Colonic mucosa (tissue), 4 donors: Measurements from ENCODE around the gene ATAD2B. TPM values are rescaled to one million over a fixed set of nuclear protein-coding genes. Genes with fewer than 3 reads are reported as not detected.

Experiments used
- DNase-seq: peaks from one replicate; pipeline ENCODE4 v3.0.0-alpha.2; 2020
- H3K27ac ChIP-seq: fragments of 200-600 bp; one replicate; pipeline ENCODE4 v1.8.0; 2021
- H3K27me3 ChIP-seq: fragments of 200-600 bp; one replicate; pipeline ENCODE4 v1.8.0; 2021
- H3K36me3 ChIP-seq: fragments of 200-600 bp; one replicate; pipeline ENCODE4 v1.8.0; 2021
- H3K4me1 ChIP-seq: fragments of 200-600 bp; one replicate; pipeline ENCODE4 v1.8.0; 2021; ENCODE audit warnings: mild to moderate bottlenecking
- H3K4me3 ChIP-seq: fragments of 200-600 bp; one replicate; pipeline ENCODE4 v1.8.0; 2021
- H3K9ac ChIP-seq, 2 donors: one replicate each; pipeline ENCODE4 v1.7.0; 2013; ENCODE audit warnings: control low read depth in 2 of 2, low read depth in 2 of 2, low read length in 2 of 2
- H3K9me3 ChIP-seq: fragments of 200-600 bp; one replicate; pipeline ENCODE4 v1.8.0; 2021
- CTCF ChIP-seq: fragments of 200-600 bp; IDR thresholded peaks from one replicate; pipeline ENCODE4 v1.8.0; 2022; ENCODE audit warnings: antibody characterized with exemption, mild to moderate bottlenecking
- intact Hi-C: fragments of 100-400 bp; cut with DNase I; formaldehyde crosslinking; loops from one replicate; pipeline ENCODE4 v1.14.1; 2022
- total RNA-seq, 2 donors: library from RNA; stranded (reverse); fragmentation: NEBNext Ultra II Directional in 1 of 2; extraction: Animal tissue kit (Norgen Biotek cat#: 25700) in 1 of 2; gene quantifications; one replicate each; pipeline ENCODE4 v1.2.1, GENCODE V29; 2021
- donor health status: healthy.
- donor health status: DM: no; HTN: no; CAD: no.
- donor health status: DM: no; HTN: no; CAD: no.

Gene ATAD2B
- total RNA-seq, 2 donors from 2014 or later, result 19.2 to 21.7 TPM

GRCh38 chr2:23939987-23940717, 13.2 kb upstream of the ATAD2B start, which contains the start of gene UBXN2A:
Gene UBXN2A, plus strand, starts transcription at chr2:23940463. Its CDS starts 17,852 bp downstream, at chr2:23958315.
- peaks cover 6% of the 10 kb centered on the region for H3K4me1 ChIP-seq
- H3K9ac ChIP-seq, result peak within 1 kb of the TSS; percentile 86 to 90
- peak within 1 kb of the TSS; percentile 74 for H3K4me3 ChIP-seq
- no peaks in the 10 kb centered on the region for H3K9me3 ChIP-seq
- no peaks in the 10 kb centered on the region for H3K27me3 ChIP-seq
- DNase-seq, result peak; percentile 74
- peak within 1 kb of the TSS; percentile 95 for H3K27ac ChIP-seq
- H3K36me3 ChIP-seq, result no peaks in the 10 kb centered on the region
- intact Hi-C loops, result no loop called here
- no peak for TF ChIP-seq CTCF

GRCh38 chr2:23934259-23934658, 7.3 kb upstream of the ATAD2B start:
- Histone ChIP-seq H3K4me3 (no peak overlapping the region), H3K27me3 (no peaks in the 10 kb centered on the region), H3K4me1 (no peaks in the 10 kb centered on the region), H3K9ac (no peak overlapping the region), H3K27ac (no peak overlapping the region), H3K9me3 (no peaks in the 10 kb centered on the region), H3K36me3 (no peaks in the 10 kb centered on the region)
- intact Hi-C loops, result no loop called here
- no peak for DNase-seq
- TF ChIP-seq CTCF, result no peak

- DNase-seq, result peak; percentile 45
- Histone ChIP-seq H3K4me3 (peak overlapping the region; percentile 92), H3K4me1 (peaks cover 8% of the 10 kb centered on the region), H3K27me3 (no peaks in the 10 kb centered on the region), H3K9me3 (no peaks in the 10 kb centered on the region), H3K9ac (peak overlapping the region; percentile 90 to 94), H3K27ac (peak overlapping the region; percentile 99), H3K36me3 (no peaks in the 10 kb centered on the region)
- intact Hi-C loops, result no loop called here
- TF ChIP-seq CTCF, result no peak
Measured at GRCh38 chr2:23926290-23926749, 603 bp downstream of the ATAD2B start.

GRCh38 chr2:23925702-23926289, 1.1 kb downstream of the ATAD2B start:
- H3K9me3 ChIP-seq, result no peaks in the 10 kb centered on the region
- H3K36me3 ChIP-seq, result no peaks in the 10 kb centered on the region
- intact Hi-C loops, result no loop called here
- TF ChIP-seq CTCF, result no peak
- peak overlapping the region; percentile 99 for H3K27ac ChIP-seq
- peak overlapping the region; percentile 92 for H3K4me3 ChIP-seq
- peak; percentile 75 for DNase-seq
- H3K9ac ChIP-seq, result peak overlapping the region; percentile 90 to 94
- peaks cover 8% of the 10 kb centered on the region for H3K4me1 ChIP-seq
- H3K27me3 ChIP-seq, result no peaks in the 10 kb centered on the region

GRCh38 chr2:23924589-23925359, 2.1 kb downstream of the ATAD2B start:
- peak overlapping the region in 1 of 2 donors; percentile 90 for H3K9ac ChIP-seq
- DNase-seq, result no peak
- no peaks in the 10 kb centered on the region for H3K9me3 ChIP-seq
- TF ChIP-seq CTCF, result no peak
- H3K27me3 ChIP-seq, result no peaks in the 10 kb centered on the region
- H3K4me1 ChIP-seq, result peaks cover 8% of the 10 kb centered on the region
- no peak overlapping the region for H3K4me3 ChIP-seq
- intact Hi-C loops, result no loop called here
- no peak overlapping the region for H3K27ac ChIP-seq
- H3K36me3 ChIP-seq, result no peaks in the 10 kb centered on the region
